Caco-2 (cell line): ENCODE data around the gene CDR2. TPM values are rescaled to one million over a fixed set of nuclear protein-coding genes. Genes with fewer than 3 reads are reported as not detected.

ENCODE experiments used
- BruUV-seq: library from RNA; stranded (reverse); fragments of 400-500 nt; replicated peaks from 2 replicates; lab custom pipeline; 2021; lab: Mats Ljungman, UMichigan
- CTCF ChIA-PET: fragments of 300-600 bp; sonication (Branson Sonifier 250); formaldehyde crosslinking; loops from one replicate; lab custom pipeline; 2022; ENCODE audit warnings: antibody characterized with exemption; lab: Charles Lee
- POLR2A ChIA-PET: fragments of 300-600 bp; sonication (Branson Sonifier 250); formaldehyde crosslinking; loops from one replicate; lab custom pipeline; 2022; ENCODE audit warnings: antibody characterized with exemption; lab: Charles Lee
- DNase-seq, 2 experiments: peaks; one replicate each; pipeline versions ENCODE4 v3.0.0 to v3.0.0-alpha.2; 2020 to 2022
- H3K27me3 ChIP-seq: replicated peaks from 2 replicates; pipeline ENCODE4 v1.6.0; 2011; ENCODE audit warnings: low read length; ENCODE audit not compliant: control insufficient read depth, insufficient read depth
- H3K36me3 ChIP-seq: 2 replicates; pipeline ENCODE4 v1.5.1; 2011; ENCODE audit warnings: low read length; ENCODE audit not compliant: control insufficient read depth, insufficient read depth
- H3K4me1 ChIP-seq: fragments of 250-450 bp; sonication (Bioruptor Pico); 2 replicates; pipeline ENCODE4 v1.5.1; 2020; ENCODE audit warnings: mild to moderate bottlenecking
- H3K4me3 ChIP-seq: 2 replicates; pipeline ENCODE4 v1.5.1; 2011; ENCODE audit warnings: low read depth, mild to moderate bottlenecking, control low read depth, low read length
- H3K9me3 ChIP-seq: fragments of 250-450 bp; sonication (Bioruptor Pico); 2 replicates; pipeline ENCODE4 v1.5.1; 2020; ENCODE audit warnings: mild to moderate bottlenecking, moderate library complexity
- H3K27ac Mint-ChIP-seq: one replicate; pipeline ENCODE4 v1.8.0; 2022; ENCODE audit warnings: mixed read lengths; ENCODE audit not compliant: unreplicated experiment
- H3K27me3 Mint-ChIP-seq: one replicate; pipeline ENCODE4 v1.8.0; 2022; ENCODE audit warnings: mixed read lengths; ENCODE audit not compliant: insufficient read depth, unreplicated experiment
- H3K36me3 Mint-ChIP-seq: one replicate; pipeline ENCODE4 v1.8.0; 2022; ENCODE audit warnings: mild to moderate bottlenecking, mixed read lengths; ENCODE audit not compliant: insufficient read depth, unreplicated experiment
- H3K4me1 Mint-ChIP-seq: one replicate; pipeline ENCODE4 v1.8.0; 2022; ENCODE audit warnings: low read depth, mixed read lengths; ENCODE audit not compliant: unreplicated experiment
- H3K4me3 Mint-ChIP-seq: one replicate; pipeline ENCODE4 v1.8.0; 2022; ENCODE audit warnings: mild to moderate bottlenecking, moderate library complexity, mixed read lengths; ENCODE audit not compliant: unreplicated experiment
- H3K9me3 Mint-ChIP-seq: one replicate; pipeline ENCODE4 v1.8.0; 2022; ENCODE audit warnings: mixed read lengths; ENCODE audit not compliant: unreplicated experiment
- CTCF ChIP-seq, 2 experiments: fragments of 200-600 bp in 1 of 2; IDR thresholded peaks; 1 replicate in 1 of 2; 2 replicates in 1 of 2; pipeline versions ENCODE4 v1.5.1 to v1.8.0; 2011 to 2022; ENCODE audit warnings: antibody characterized with exemption in 1 of 2, control low read depth in 1 of 2, inconsistent platforms in 1 of 2, low read depth in 1 of 2, low read length in 1 of 2, mild to moderate bottlenecking in 1 of 2, moderate library complexity in 1 of 2; ENCODE audit not compliant: insufficient read depth in 1 of 2, severe bottlenecking in 1 of 2, unreplicated experiment in 1 of 2
- intact Hi-C: fragments of 100-400 bp; cut with micrococcal nuclease; formaldehyde crosslinking; loops from one replicate; pipeline ENCODE4 v1.10.0; 2022; ENCODE audit not compliant: unreplicated experiment
- total RNA-seq: library from RNA; stranded (reverse); gene quantifications from 2 replicates; pipeline ENCODE4 v1.2.3, GENCODE V29; 2022

The CDR2 gene
- total RNA-seq, 1 experiment from 2014 or later = 24.3 TPM

DNA sequence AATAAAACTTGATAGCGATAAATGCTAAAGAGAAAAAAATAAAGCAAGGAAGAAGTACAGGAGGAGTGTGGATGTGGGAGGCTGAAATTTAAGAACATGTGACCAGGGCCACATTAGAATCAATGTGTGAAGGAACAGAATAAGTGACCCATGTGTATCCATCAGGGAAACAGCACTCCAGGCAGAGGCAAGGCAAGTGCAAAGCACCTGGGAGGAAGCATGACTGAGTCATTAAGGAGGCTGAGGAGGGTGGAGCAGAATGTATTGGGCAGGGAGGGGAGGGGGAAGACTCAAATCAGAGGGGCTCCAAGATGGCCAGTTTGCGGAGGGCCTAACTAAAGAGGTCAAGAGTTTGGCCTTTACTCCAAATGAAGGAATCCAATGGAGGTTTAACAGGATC, 8.0 kb downstream of the CDR2 start:
- Histone ChIP-seq H3K27me3 (no peaks in the 10 kb centered on the region), H3K4me3 (no peak overlapping the region), H3K9me3 (no peaks in the 10 kb centered on the region), H3K36me3 (no peaks in the 10 kb centered on the region; the same call in 1 of the 2 replicates), H3K4me1 (peaks cover 50% of the 10 kb centered on the region)
- H3K9me3 Mint-ChIP-seq = no peaks in the 10 kb centered on the region
- peaks cover under 1% of the 10 kb centered on the region for H3K4me1 Mint-ChIP-seq
- DNase-seq = no peak
- POLR2A ChIA-PET = no interaction called here
- BruUV-seq = no TSS peak
- H3K27ac Mint-ChIP-seq = no peak overlapping the region
- H3K27me3 Mint-ChIP-seq = no peaks in the 10 kb centered on the region
- intact Hi-C loops = no loop called here
- H3K4me3 Mint-ChIP-seq = no peak overlapping the region
- CTCF ChIA-PET = interaction anchor here (0.6 to 0.8 kb wide), 2 partner anchors 9 to 1299 kb away, joined by 3 read pairs; no protein-coding TSS in a partner anchor
- H3K36me3 Mint-ChIP-seq = peaks cover 50% of the 10 kb centered on the region
- no peak for TF ChIP-seq CTCF (IDR thresholded peaks at IDR 0.05; ENCODE audit: insufficient read depth in 1 of 2, low read depth in 1 of 2, low read length in 1 of 2, severe bottlenecking in 1 of 2, unreplicated experiment in 1 of 2)

- ChIA-PET CTCF (no interaction called here), POLR2A (no interaction called here)
- intact Hi-C loops = no loop called here
- H3K4me3 Mint-ChIP-seq = no peak overlapping the region
- H3K4me1 Mint-ChIP-seq = peaks cover 4% of the 10 kb centered on the region
- no peaks in the 10 kb centered on the region for H3K27me3 Mint-ChIP-seq
- TF ChIP-seq CTCF (IDR thresholded peaks at IDR 0.05; ENCODE audit: insufficient read depth in 1 of 2, low read depth in 1 of 2, low read length in 1 of 2, severe bottlenecking in 1 of 2, unreplicated experiment in 1 of 2) = no peak
- peaks cover 35% of the 10 kb centered on the region for H3K4me1 ChIP-seq
- H3K36me3 ChIP-seq = no peaks in the 10 kb centered on the region; the same call in 1 of the 2 replicates
- H3K27ac Mint-ChIP-seq = no peak overlapping the region
- peaks cover 54% of the 10 kb centered on the region for H3K36me3 Mint-ChIP-seq
- H3K9me3 Mint-ChIP-seq = no peaks in the 10 kb centered on the region
- no peaks in the 10 kb centered on the region for H3K9me3 ChIP-seq
- no peaks in the 10 kb centered on the region for H3K27me3 ChIP-seq
- DNase-seq = no peak
- BruUV-seq = no TSS peak
- no peak overlapping the region for H3K4me3 ChIP-seq
These were observed 10.2 kb downstream of the CDR2 start for GRCh38 chr16:22364241-22364640.

DNA sequence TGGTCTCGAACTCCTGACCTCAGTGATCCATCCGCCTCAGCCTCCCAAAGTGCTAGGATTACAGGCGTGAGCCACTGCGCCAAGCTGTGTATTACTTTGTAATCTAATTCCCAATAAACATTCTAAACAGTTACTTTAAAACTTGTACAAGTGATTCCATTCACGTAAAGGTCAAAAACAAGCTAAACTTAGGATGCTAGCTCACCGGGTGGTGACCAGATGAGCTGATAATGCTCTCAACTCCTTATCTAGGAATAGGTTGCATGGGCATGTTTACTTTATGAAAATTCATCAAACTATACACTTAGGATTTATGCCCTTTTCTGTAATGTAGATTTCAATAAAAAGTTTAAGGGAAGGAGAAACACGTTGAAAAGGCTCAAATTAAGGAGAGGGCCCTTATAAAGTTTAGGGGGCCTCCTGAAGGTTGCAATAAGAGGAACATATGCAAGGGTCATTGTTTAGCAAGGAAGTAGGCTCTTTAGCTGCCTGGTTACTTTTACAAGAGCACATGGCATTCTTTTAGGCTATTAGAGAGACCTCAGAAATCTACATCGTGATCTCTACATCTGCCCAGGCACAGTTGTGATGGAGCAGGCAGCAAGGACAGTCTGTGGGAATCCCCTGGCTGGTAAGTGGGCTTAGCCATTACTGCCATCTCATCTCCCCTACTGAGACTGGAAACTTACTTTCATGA, 13.3 kb downstream of the CDR2 start:
- Mint-ChIP-seq H3K27me3 (no peaks in the 10 kb centered on the region), H3K4me1 (peaks cover 6% of the 10 kb centered on the region), H3K9me3 (no peaks in the 10 kb centered on the region), H3K4me3 (no peak overlapping the region), H3K36me3 (peaks cover 55% of the 10 kb centered on the region), H3K27ac (no peak overlapping the region)
- ChIA-PET CTCF (no interaction called here), POLR2A (no interaction called here)
- DNase-seq = no peak
- no TSS peak for BruUV-seq
- H3K36me3 ChIP-seq = no peaks in the 10 kb centered on the region; the same call in 1 of the 2 replicates
- H3K4me1 ChIP-seq = peaks cover 11% of the 10 kb centered on the region
- no peaks in the 10 kb centered on the region for H3K27me3 ChIP-seq
- no peaks in the 10 kb centered on the region for H3K9me3 ChIP-seq
- TF ChIP-seq CTCF (IDR thresholded peaks at IDR 0.05; ENCODE audit: insufficient read depth in 1 of 2, low read depth in 1 of 2, low read length in 1 of 2, severe bottlenecking in 1 of 2, unreplicated experiment in 1 of 2) = no peak
- no peak overlapping the region for H3K4me3 ChIP-seq
- intact Hi-C loops = no loop called here
